Gastrocnemius medialis (tissue), 4 donors: ENCODE results near the gene BAHCC1. TPM values are rescaled to one million over a fixed set of nuclear protein-coding genes. Genes with fewer than 3 reads are reported as not detected.

Experiments
- ATAC-seq, 2 donors: fragments of 150-250 bp; one replicate each; pipeline ENCODE4 v1.9.1; 2016
- DNase-seq, 2 donors: peaks; one replicate each; pipeline ENCODE4 v3.0.0-alpha.2; 2019
- H3K27ac ChIP-seq, 4 donors: fragments of 200-600 bp; sonication (generic); 1 replicate in 1 of 4; 2 replicates in 3 of 4; pipeline ENCODE4 v1.5.1; 2016 to 2018; ENCODE audit warnings: mild to moderate bottlenecking in 2 of 4, moderate library complexity in 1 of 4
- H3K27me3 ChIP-seq, 3 donors: fragments of 200-600 bp; sonication (generic) in 2 of 3; 1 replicate in 1 of 3; 2 replicates in 2 of 3; pipeline versions ENCODE4 v1.5.1 to v1.6.0; 2016 to 2019; ENCODE audit warnings: mild to moderate bottlenecking in 1 of 3, moderate library complexity in 1 of 3
- H3K36me3 ChIP-seq, 2 donors: fragments of 200-600 bp; sonication (generic) in 1 of 2; one replicate each; pipeline ENCODE4 v1.5.1; 2017 to 2018
- H3K4me1 ChIP-seq, 2 donors: fragments of 200-600 bp; sonication (generic) in 1 of 2; one replicate each; pipeline ENCODE4 v1.5.1; 2016 to 2017; ENCODE audit warnings: mild to moderate bottlenecking in 2 of 2
- H3K4me3 ChIP-seq, 4 donors: fragments of 200-600 bp; sonication (generic) in 3 of 4; 1 replicate in 1 of 4; 2 replicates in 3 of 4; pipeline ENCODE4 v1.5.1; 2016 to 2019; ENCODE audit warnings: mild to moderate bottlenecking in 2 of 4
- H3K9me3 ChIP-seq, 3 donors: fragments of 200-600 bp; sonication (generic) in 2 of 3; 1 replicate in 1 of 3; 2 replicates in 2 of 3; pipeline ENCODE4 v1.5.1; 2016 to 2019
- CTCF ChIP-seq, 5 experiments: fragments of 450-650 bp in 3 of 5; fragments of 200-600 bp in 2 of 5; sonication (generic) in 2 of 5; IDR thresholded peaks in 4 of 5; conservative IDR thresholded peaks in 1 of 5; 1 replicate in 4 of 5; 2 replicates in 1 of 5; pipeline ENCODE4 v1.5.1; 2016 to 2019; ENCODE audit warnings: antibody characterized with exemption in 5 of 5, mild to moderate bottlenecking in 3 of 5, moderate library complexity in 3 of 5
- POLR2A ChIP-seq, 2 donors: fragments of 450-650 bp; IDR thresholded peaks; one replicate each; pipeline ENCODE4 v1.6.1; 2017; ENCODE audit warnings: antibody characterized with exemption in 2 of 2, mild to moderate bottlenecking in 2 of 2, moderate library complexity in 2 of 2
- in situ Hi-C, 4 donors: fragments of 200-750 bp; cut with MboI; loops; one replicate each; pipeline versions ENCODE4 v1.15.0 to v1.8.0; 2017; ENCODE audit warnings: low sequenced_read_pairs in 4 of 4
- intact Hi-C: fragments of 100-400 bp; cut with DNase I; formaldehyde crosslinking; loops from one replicate; pipeline ENCODE4 v1.15.1; 2023; ENCODE audit warnings: low total_unique reads
- total RNA-seq, 4 donors: library from RNA; depleted of rRNA; stranded (reverse); fragments of >200 nt; gene quantifications; one replicate each; pipeline versions ENCODE4 v1.1.0 to v1.2.3, GENCODE V29; 2016

Gene BAHCC1
- total RNA-seq, 4 donors from 2014 or later = 2.5 to 8.4 (median 5.8) TPM

GRCh38 chr17:81445642-81446503 lies 50.6 kb downstream of the BAHCC1 start:
- DNase-seq (no peak), ATAC-seq (no peak)
- no peaks in the 10 kb centered on the region for H3K4me1 ChIP-seq
- in situ Hi-C loops (no loop called here), intact Hi-C loops (no loop called here)
- TF ChIP-seq CTCF (IDR thresholded peaks at IDR 0.05 in 4 of 5, conservative IDR thresholded peaks at IDR 0.05 in 1 of 5) (no peak), POLR2A (IDR thresholded peaks at IDR 0.05) (no peak)
- H3K9me3 ChIP-seq = no peaks in the 10 kb centered on the region
- H3K36me3 ChIP-seq = no peaks in the 10 kb centered on the region
- H3K4me3 ChIP-seq = no peak overlapping the region
- no peaks in the 10 kb centered on the region for H3K27me3 ChIP-seq
- H3K27ac ChIP-seq = no peak overlapping the region

GRCh38 chr17:81447331-81447933 lies 52.2 kb downstream of the BAHCC1 start:
- in situ Hi-C loops = no loop called here

GRCh38 chr17:81448442-81448841 lies 53.2 kb downstream of the BAHCC1 start:
- intact Hi-C loops = no loop called here
- in situ Hi-C loops = no loop called here
- TF ChIP-seq CTCF (IDR thresholded peaks at IDR 0.05 in 4 of 5, conservative IDR thresholded peaks at IDR 0.05 in 1 of 5) (no peak), POLR2A (IDR thresholded peaks at IDR 0.05) (no peak)

More at GRCh38 chr17:81447331-81447933, 52.2 kb downstream of the BAHCC1 start:
- TF ChIP-seq POLR2A (IDR thresholded peaks at IDR 0.05) (no peak), CTCF (IDR thresholded peaks at IDR 0.05 in 4 of 5, conservative IDR thresholded peaks at IDR 0.05 in 1 of 5) (no peak)
- Histone ChIP-seq H3K36me3 (no peaks in the 10 kb centered on the region), H3K27ac (no peak overlapping the region), H3K9me3 (no peaks in the 10 kb centered on the region), H3K27me3 (no peaks in the 10 kb centered on the region), H3K4me3 (no peak overlapping the region), H3K4me1 (no peaks in the 10 kb centered on the region)
- intact Hi-C loops = no loop called here
- ATAC-seq (no peak), DNase-seq (no peak)

GRCh38 chr17:81448950-81449349 lies 53.7 kb downstream of the BAHCC1 start:
- H3K4me3 ChIP-seq = no peak overlapping the region
- TF ChIP-seq POLR2A (IDR thresholded peaks at IDR 0.05) (no peak), CTCF (IDR thresholded peaks at IDR 0.05 in 4 of 5, conservative IDR thresholded peaks at IDR 0.05 in 1 of 5) (no peak)
- H3K27ac ChIP-seq = no peak overlapping the region
- DNase-seq (no peak), ATAC-seq (no peak)
- H3K9me3 ChIP-seq = no peaks in the 10 kb centered on the region
- intact Hi-C loops = no loop called here
- H3K36me3 ChIP-seq = no peaks in the 10 kb centered on the region
- no peaks in the 10 kb centered on the region for H3K27me3 ChIP-seq
- in situ Hi-C loops = no loop called here
- no peaks in the 10 kb centered on the region for H3K4me1 ChIP-seq

More at GRCh38 chr17:81448442-81448841, 53.2 kb downstream of the BAHCC1 start:
- ATAC-seq = no peak
- Histone ChIP-seq H3K4me3 (no peak overlapping the region), H3K9me3 (no peaks in the 10 kb centered on the region), H3K27ac (no peak overlapping the region), H3K27me3 (no peaks in the 10 kb centered on the region), H3K4me1 (no peaks in the 10 kb centered on the region), H3K36me3 (no peaks in the 10 kb centered on the region)
- no peak for DNase-seq
